Measurements from ENCODE around the gene OPHN1.

DNA sequence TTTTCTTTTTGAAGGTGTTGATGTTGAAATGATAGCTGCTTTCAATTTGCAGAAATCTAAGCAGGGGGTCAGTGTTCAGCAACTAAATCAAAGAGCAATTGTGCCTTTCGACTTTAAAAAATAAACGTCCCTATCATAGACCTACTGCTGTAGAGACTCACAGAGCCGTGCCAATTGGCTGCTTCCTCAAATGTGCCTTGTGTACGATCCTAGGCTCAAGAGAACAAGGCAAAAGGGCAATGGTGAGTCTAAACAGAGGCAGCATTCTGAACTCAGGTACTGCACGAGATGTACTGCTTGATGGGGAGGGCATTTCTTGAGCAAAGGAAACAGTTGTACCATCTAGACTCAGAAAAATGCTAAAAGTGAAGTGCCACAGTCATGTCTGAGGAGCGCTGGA is 29.8 kb downstream of the OPHN1 start:
- TF ChIP-seq GATA2 (IDR thresholded peaks at IDR 0.05; ENCODE audit: insufficient read depth, insufficient read length, low read depth, low read length) = no peak
- TF ChIP-seq, protein P1, sequence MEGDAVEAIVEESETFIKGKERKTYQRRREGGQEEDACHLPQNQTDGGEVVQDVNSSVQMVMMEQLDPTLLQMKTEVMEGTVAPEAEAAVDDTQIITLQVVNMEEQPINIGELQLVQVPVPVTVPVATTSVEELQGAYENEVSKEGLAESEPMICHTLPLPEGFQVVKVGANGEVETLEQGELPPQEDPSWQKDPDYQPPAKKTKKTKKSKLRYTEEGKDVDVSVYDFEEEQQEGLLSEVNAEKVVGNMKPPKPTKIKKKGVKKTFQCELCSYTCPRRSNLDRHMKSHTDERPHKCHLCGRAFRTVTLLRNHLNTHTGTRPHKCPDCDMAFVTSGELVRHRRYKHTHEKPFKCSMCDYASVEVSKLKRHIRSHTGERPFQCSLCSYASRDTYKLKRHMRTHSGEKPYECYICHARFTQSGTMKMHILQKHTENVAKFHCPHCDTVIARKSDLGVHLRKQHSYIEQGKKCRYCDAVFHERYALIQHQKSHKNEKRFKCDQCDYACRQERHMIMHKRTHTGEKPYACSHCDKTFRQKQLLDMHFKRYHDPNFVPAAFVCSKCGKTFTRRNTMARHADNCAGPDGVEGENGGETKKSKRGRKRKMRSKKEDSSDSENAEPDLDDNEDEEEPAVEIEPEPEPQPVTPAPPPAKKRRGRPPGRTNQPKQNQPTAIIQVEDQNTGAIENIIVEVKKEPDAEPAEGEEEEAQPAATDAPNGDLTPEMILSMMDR (IDR thresholded peaks at IDR 0.05; ENCODE audit: extremely low read depth in 1 of 2, insufficient read depth in 1 of 2, low read depth in 1 of 2, low read length in 2 of 2) = no peak

Measured in endothelial cell of umbilical vein (primary cell).